Measurements from ENCODE around the gene KRTAP10-11. TPM values are rescaled to one million over a fixed set of nuclear protein-coding genes. Genes with fewer than 3 reads are reported as not detected.

The KRTAP10-11 gene
- total and polyA plus RNA-seq, 4 donors: not detected

DNA sequence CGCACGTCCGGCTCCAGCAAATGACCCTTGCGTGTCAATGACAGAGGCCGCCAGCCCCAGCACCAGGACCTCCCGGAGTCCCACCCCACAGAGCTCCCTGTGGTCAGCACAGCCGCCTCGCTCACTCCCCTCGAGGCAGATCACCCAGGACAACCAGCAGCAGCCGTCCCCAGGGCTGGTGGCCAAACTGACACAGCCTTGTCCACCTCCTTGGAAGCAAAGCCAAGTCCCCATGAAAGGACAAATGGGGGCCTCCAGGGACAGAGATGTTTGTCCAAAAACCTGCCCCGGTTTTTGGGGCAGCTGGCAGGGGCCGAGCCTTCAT, 6.9 kb upstream of the KRTAP10-11 start (continued):
- TF ChIP-seq, protein P1, sequence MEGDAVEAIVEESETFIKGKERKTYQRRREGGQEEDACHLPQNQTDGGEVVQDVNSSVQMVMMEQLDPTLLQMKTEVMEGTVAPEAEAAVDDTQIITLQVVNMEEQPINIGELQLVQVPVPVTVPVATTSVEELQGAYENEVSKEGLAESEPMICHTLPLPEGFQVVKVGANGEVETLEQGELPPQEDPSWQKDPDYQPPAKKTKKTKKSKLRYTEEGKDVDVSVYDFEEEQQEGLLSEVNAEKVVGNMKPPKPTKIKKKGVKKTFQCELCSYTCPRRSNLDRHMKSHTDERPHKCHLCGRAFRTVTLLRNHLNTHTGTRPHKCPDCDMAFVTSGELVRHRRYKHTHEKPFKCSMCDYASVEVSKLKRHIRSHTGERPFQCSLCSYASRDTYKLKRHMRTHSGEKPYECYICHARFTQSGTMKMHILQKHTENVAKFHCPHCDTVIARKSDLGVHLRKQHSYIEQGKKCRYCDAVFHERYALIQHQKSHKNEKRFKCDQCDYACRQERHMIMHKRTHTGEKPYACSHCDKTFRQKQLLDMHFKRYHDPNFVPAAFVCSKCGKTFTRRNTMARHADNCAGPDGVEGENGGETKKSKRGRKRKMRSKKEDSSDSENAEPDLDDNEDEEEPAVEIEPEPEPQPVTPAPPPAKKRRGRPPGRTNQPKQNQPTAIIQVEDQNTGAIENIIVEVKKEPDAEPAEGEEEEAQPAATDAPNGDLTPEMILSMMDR (IDR thresholded peaks at IDR 0.05; ENCODE audit: low read depth, low read length, missing input control): no peak

DNA sequence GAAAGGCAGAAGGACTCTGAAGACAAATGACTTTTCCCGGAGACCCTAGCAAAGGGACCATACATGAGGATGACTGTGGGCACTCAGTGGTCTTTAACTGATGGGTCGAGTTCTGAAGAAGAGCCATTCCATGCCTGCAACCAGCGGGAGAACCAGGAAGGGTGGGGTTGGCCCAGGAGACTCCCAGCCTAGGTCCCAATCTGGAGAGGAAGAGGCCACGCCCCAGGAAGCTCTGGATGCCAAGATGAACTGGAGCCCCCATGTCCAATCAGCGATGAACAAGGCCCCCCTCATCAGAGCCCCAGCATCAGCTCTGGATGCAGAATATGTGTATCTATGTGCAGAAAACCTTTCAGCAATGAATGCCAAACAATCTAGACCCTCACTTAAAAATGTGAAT, 5.5 kb upstream of the KRTAP10-11 start:
- no peaks in the 10 kb centered on the region for H3K4me1 ChIP-seq (ENCODE audit: control insufficient read depth in 4 of 4, insufficient read depth in 4 of 4, low read length in 3 of 4)
- WGBS: 84% methylated on average over 5 of the region's 5 CpGs
- H3K9ac ChIP-seq (ENCODE audit: low read depth in 1 of 2, low read length in 2 of 2): no peak overlapping the region
- H3K27ac ChIP-seq (ENCODE audit: low read depth in 1 of 2, low read length in 2 of 2): no peak overlapping the region
- no peak for DNase-seq (ENCODE audit: low spot score)
- peaks cover 0 to 11% (median 4%) of the 10 kb centered on the region in 4 donors for H3K9me3 ChIP-seq (ENCODE audit: control insufficient read depth in 4 of 4, low read length in 3 of 4)
- no peak overlapping the region for H3K4me3 ChIP-seq (ENCODE audit: low read depth in 1 of 3, low read length in 3 of 3)
- H3K36me3 ChIP-seq (ENCODE audit: control insufficient read depth in 4 of 4, insufficient read depth in 3 of 4, low read depth in 1 of 4, low read length in 3 of 4): no peaks in the 10 kb centered on the region
- TF ChIP-seq, protein P2, sequence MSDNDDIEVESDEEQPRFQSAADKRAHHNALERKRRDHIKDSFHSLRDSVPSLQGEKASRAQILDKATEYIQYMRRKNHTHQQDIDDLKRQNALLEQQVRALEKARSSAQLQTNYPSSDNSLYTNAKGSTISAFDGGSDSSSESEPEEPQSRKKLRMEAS (IDR thresholded peaks at IDR 0.05): no peak
- TF ChIP-seq, protein P1 (IDR thresholded peaks at IDR 0.05; ENCODE audit: low read depth, low read length, missing input control): no peak
- TF ChIP-seq FOXA2 (IDR thresholded peaks at IDR 0.05) (no peak), GABPA (IDR thresholded peaks at IDR 0.05 in 1 of 2, conservative IDR thresholded peaks at IDR 0.05 in 1 of 2) (no peak), JUND (IDR thresholded peaks at IDR 0.05) (no peak), TAF1 (conservative IDR thresholded peaks at IDR 0.05) (no peak), HNF4A (conservative IDR thresholded peaks at IDR 0.05) (no peak), NR2F2 (IDR thresholded peaks at IDR 0.05) (no peak), RXRA (IDR thresholded peaks at IDR 0.05) (no peak), SP1 (IDR thresholded peaks at IDR 0.05) (no peak), RAD21 (IDR thresholded peaks at IDR 0.05) (no peak), YY1 (IDR thresholded peaks at IDR 0.05) (no peak), HNF4G (IDR thresholded peaks at IDR 0.05) (no peak), EGR1 (IDR thresholded peaks at IDR 0.05; ENCODE audit: low read depth in 2 of 2) (no peak), FOXA1 (IDR thresholded peaks at IDR 0.05) (no peak)
- TF ChIP-seq, protein P3, sequence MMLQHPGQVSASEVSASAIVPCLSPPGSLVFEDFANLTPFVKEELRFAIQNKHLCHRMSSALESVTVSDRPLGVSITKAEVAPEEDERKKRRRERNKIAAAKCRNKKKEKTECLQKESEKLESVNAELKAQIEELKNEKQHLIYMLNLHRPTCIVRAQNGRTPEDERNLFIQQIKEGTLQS (IDR thresholded peaks at IDR 0.05): no peak
- TF ChIP-seq, protein P4, sequence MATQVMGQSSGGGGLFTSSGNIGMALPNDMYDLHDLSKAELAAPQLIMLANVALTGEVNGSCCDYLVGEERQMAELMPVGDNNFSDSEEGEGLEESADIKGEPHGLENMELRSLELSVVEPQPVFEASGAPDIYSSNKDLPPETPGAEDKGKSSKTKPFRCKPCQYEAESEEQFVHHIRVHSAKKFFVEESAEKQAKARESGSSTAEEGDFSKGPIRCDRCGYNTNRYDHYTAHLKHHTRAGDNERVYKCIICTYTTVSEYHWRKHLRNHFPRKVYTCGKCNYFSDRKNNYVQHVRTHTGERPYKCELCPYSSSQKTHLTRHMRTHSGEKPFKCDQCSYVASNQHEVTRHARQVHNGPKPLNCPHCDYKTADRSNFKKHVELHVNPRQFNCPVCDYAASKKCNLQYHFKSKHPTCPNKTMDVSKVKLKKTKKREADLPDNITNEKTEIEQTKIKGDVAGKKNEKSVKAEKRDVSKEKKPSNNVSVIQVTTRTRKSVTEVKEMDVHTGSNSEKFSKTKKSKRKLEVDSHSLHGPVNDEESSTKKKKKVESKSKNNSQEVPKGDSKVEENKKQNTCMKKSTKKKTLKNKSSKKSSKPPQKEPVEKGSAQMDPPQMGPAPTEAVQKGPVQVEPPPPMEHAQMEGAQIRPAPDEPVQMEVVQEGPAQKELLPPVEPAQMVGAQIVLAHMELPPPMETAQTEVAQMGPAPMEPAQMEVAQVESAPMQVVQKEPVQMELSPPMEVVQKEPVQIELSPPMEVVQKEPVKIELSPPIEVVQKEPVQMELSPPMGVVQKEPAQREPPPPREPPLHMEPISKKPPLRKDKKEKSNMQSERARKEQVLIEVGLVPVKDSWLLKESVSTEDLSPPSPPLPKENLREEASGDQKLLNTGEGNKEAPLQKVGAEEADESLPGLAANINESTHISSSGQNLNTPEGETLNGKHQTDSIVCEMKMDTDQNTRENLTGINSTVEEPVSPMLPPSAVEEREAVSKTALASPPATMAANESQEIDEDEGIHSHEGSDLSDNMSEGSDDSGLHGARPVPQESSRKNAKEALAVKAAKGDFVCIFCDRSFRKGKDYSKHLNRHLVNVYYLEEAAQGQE (IDR thresholded peaks at IDR 0.05): no peak
- TF ChIP-seq, protein P5, sequence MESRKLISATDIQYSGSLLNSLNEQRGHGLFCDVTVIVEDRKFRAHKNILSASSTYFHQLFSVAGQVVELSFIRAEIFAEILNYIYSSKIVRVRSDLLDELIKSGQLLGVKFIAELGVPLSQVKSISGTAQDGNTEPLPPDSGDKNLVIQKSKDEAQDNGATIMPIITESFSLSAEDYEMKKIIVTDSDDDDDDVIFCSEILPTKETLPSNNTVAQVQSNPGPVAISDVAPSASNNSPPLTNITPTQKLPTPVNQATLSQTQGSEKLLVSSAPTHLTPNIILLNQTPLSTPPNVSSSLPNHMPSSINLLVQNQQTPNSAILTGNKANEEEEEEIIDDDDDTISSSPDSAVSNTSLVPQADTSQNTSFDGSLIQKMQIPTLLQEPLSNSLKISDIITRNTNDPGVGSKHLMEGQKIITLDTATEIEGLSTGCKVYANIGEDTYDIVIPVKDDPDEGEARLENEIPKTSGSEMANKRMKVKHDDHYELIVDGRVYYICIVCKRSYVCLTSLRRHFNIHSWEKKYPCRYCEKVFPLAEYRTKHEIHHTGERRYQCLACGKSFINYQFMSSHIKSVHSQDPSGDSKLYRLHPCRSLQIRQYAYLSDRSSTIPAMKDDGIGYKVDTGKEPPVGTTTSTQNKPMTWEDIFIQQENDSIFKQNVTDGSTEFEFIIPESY (IDR thresholded peaks at IDR 0.05): no peak
- peaks cover 0 to 3% (median 0%) of the 10 kb centered on the region in 4 donors for H3K27me3 ChIP-seq (ENCODE audit: control insufficient read depth in 4 of 4, insufficient read depth in 4 of 4, low read length in 3 of 4)

Measured in liver (tissue), 9 donors.